ENCODE measurements around the gene RPS5.

The RPS5 gene

GRCh38 chr19:58385313-58385890, 1.7 kb upstream of the RPS5 start:
- TF ChIP-seq ZNF274 (IDR thresholded peaks at IDR 0.05; ENCODE audit: low read depth, low read length), result no peak
- H3K4me3 ChIP-seq (ENCODE audit: low read length), result peak overlapping the region; percentile 72; the same call in 1 of the 2 replicates

- peak overlapping the region; percentile 72 for H3K4me3 ChIP-seq (ENCODE audit: low read length)
- TF ChIP-seq ZNF274 (IDR thresholded peaks at IDR 0.05; ENCODE audit: low read depth, low read length), result no peak
Observed at GRCh38 chr19:58385891-58386575, 1.0 kb upstream of the RPS5 start.

GRCh38 chr19:58387338-58388174, 487 bp downstream of the RPS5 start:
- H3K4me3 ChIP-seq (ENCODE audit: low read length), result peak overlapping the region; percentile 86
- TF ChIP-seq ZNF274 (IDR thresholded peaks at IDR 0.05; ENCODE audit: low read depth, low read length), result no peak

- peak overlapping the region; percentile 86 for H3K4me3 ChIP-seq (ENCODE audit: low read length)
- TF ChIP-seq ZNF274 (IDR thresholded peaks at IDR 0.05; ENCODE audit: low read depth, low read length), result no peak
Observed at GRCh38 chr19:58388175-58388526, 1.1 kb downstream of the RPS5 start.

- no peak for TF ChIP-seq ZNF274 (IDR thresholded peaks at IDR 0.05; ENCODE audit: low read depth, low read length)
- no peak overlapping the region for H3K4me3 ChIP-seq (ENCODE audit: low read length)
Observed at GRCh38 chr19:58392945-58393724, 6.1 kb downstream of the RPS5 start.

- H3K4me3 ChIP-seq (ENCODE audit: low read length), result no peak overlapping the region
- no peak for TF ChIP-seq ZNF274 (IDR thresholded peaks at IDR 0.05; ENCODE audit: low read depth, low read length)
Observed at GRCh38 chr19:58393725-58394033, 6.6 kb downstream of the RPS5 start.

GRCh38 chr19:58394821-58395219, 7.8 kb downstream of the RPS5 start:
- TF ChIP-seq ZNF274 (IDR thresholded peaks at IDR 0.05; ENCODE audit: low read depth, low read length), result no peak
- H3K4me3 ChIP-seq (ENCODE audit: low read length), result no peak overlapping the region

GRCh38 chr19:58395220-58395978, 8.3 kb downstream of the RPS5 start, which contains the start of gene RNF225:
RNF225 (plus strand) TSS chr19:58395656; CDS start chr19:58396090, 434 bp downstream.
- TF ChIP-seq ZNF274 (IDR thresholded peaks at IDR 0.05; ENCODE audit: low read depth, low read length), result no peak
- no peak within 1 kb of the TSS for H3K4me3 ChIP-seq (ENCODE audit: low read length)

- no peak overlapping the region for H3K4me3 ChIP-seq (ENCODE audit: low read length)
- no peak for TF ChIP-seq ZNF274 (IDR thresholded peaks at IDR 0.05; ENCODE audit: low read depth, low read length)
Observed at GRCh38 chr19:58395979-58396627, 9.0 kb downstream of the RPS5 start.

- no peak overlapping the region for H3K4me3 ChIP-seq (ENCODE audit: low read length)
- TF ChIP-seq ZNF274 (IDR thresholded peaks at IDR 0.05; ENCODE audit: low read depth, low read length), result no peak
Observed at GRCh38 chr19:58396691-58397532, 9.8 kb downstream of the RPS5 start.

- no peak overlapping the region for H3K4me3 ChIP-seq (ENCODE audit: low read length)
- no peak for TF ChIP-seq ZNF274 (IDR thresholded peaks at IDR 0.05; ENCODE audit: low read depth, low read length)
Observed at GRCh38 chr19:58397533-58398037, 10.5 kb downstream of the RPS5 start.

GRCh38 chr19:58398087-58398486, 11.0 kb downstream of the RPS5 start:
- TF ChIP-seq ZNF274 (IDR thresholded peaks at IDR 0.05; ENCODE audit: low read depth, low read length), result no peak

More at GRCh38 chr19:58398087-58398486, 11.0 kb downstream of the RPS5 start:
- H3K4me3 ChIP-seq (ENCODE audit: low read length), result no peak overlapping the region

Data from GM08714 (cell line).